Activated naive CD8-positive, alpha-beta T cell treated with anti-CD3 and anti-CD28 coated beads, Interleukin-2, amount 50 U/mL, for 24 hours (primary cell): ENCODE results near the gene OSBP2.

ENCODE experiments used
- ATAC-seq: fragments of 150-1000 bp; cut with Tn5 transposase; one replicate; pipeline ENCODE4 v1.10.0; 2021
- DNase-seq: peaks from one replicate; pipeline ENCODE4 v3.0.0; 2021
- H3K27ac Mint-ChIP-seq: one replicate; pipeline ENCODE4 v1.8.0; 2021; ENCODE audit warnings: mild to moderate bottlenecking, mixed read lengths
- H3K27me3 Mint-ChIP-seq: one replicate; pipeline ENCODE4 v1.8.0; 2021; ENCODE audit warnings: mixed read lengths
- H3K36me3 Mint-ChIP-seq: one replicate; pipeline ENCODE4 v1.8.0; 2021; ENCODE audit warnings: low read depth, mixed read lengths
- H3K4me1 Mint-ChIP-seq: one replicate; pipeline ENCODE4 v1.8.0; 2021; ENCODE audit warnings: mixed read lengths
- H3K4me3 Mint-ChIP-seq: one replicate; pipeline ENCODE4 v1.8.0; 2021; ENCODE audit warnings: mild to moderate bottlenecking, moderate library complexity, mixed read lengths
- H3K9me3 Mint-ChIP-seq: one replicate; pipeline ENCODE4 v1.8.0; 2021; ENCODE audit warnings: mixed read lengths

OSBP2 gene

DNA sequence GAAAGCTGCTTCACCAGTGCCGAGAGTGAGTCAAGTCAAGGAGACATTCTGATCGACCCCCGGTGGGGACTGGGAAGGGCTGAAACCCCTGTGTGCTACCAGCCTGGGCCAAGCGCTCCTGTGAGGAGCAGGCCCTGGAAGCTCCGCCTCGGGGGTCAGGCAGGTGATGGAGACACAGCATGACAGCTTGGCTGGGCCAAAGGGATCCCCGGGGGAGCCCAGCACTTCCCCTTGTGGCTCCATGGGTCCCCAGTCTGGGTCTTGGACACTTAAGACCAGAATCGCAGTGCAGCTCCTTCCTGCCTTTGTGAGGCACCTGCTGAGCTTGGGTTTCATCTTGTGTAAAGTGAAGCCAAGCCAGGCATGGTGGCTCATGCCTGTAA lies 184.7 kb downstream of the OSBP2 start:
- no peaks in the 10 kb centered on the region for H3K36me3 Mint-ChIP-seq
- no peaks in the 10 kb centered on the region for H3K4me1 Mint-ChIP-seq
- ATAC-seq (no peak), DNase-seq (no peak)
- no peak overlapping the region for H3K27ac Mint-ChIP-seq
- no peaks in the 10 kb centered on the region for H3K27me3 Mint-ChIP-seq
- H3K9me3 Mint-ChIP-seq: no peaks in the 10 kb centered on the region
- H3K4me3 Mint-ChIP-seq: no peak overlapping the region

DNA sequence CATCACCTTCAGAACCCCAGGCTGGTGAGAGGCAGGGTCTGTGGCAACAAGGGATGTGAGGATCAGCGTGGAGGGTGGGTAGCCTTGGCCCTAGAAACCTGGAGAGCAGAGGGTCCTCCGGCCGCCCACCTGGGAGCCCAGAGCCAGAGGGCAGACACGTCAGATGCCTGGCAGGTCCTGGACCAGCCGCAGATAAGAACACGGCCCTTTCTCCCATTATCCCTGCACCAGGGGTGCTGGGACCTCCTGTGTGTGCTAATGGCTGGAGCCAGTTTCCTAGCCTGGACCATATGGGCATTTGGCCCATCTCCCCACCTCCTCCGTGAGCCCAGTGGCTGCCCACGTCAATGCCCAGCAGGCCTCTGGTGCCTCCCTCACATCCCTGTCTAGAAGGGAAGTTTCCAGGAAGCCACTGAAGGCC lies 185.5 kb downstream of the OSBP2 start:
- no peak overlapping the region for H3K27ac Mint-ChIP-seq
- no peak for ATAC-seq
- H3K27me3 Mint-ChIP-seq: no peaks in the 10 kb centered on the region
- DNase-seq: no peak
- no peaks in the 10 kb centered on the region for H3K36me3 Mint-ChIP-seq
- no peak overlapping the region for H3K4me3 Mint-ChIP-seq
- H3K4me1 Mint-ChIP-seq: no peaks in the 10 kb centered on the region
- H3K9me3 Mint-ChIP-seq: no peaks in the 10 kb centered on the region

DNA sequence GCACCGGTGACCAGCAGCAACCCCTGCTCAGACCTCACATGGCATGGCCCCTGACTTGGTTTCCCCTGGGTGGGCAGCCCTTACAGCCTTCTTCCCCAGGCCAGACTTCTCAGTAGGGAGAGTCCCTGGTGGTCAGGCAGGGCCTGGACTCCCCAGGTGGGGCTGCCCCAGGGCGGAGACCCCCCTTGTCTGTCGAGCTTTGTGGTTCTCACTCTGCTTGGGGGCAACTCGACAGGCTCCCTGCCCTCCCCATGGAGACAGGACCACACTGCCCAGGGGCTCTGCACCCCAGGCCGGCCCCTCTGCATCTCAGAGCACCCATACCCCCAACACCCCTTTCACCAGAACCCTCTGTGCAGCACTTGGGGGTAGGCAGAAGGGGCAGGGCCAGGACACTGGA lies 186.2 kb downstream of the OSBP2 start:
- H3K27me3 Mint-ChIP-seq: no peaks in the 10 kb centered on the region
- H3K4me1 Mint-ChIP-seq: no peaks in the 10 kb centered on the region
- no peak overlapping the region for H3K27ac Mint-ChIP-seq
- H3K36me3 Mint-ChIP-seq: no peaks in the 10 kb centered on the region
- no peaks in the 10 kb centered on the region for H3K9me3 Mint-ChIP-seq
- no peak overlapping the region for H3K4me3 Mint-ChIP-seq
- DNase-seq (no peak), ATAC-seq (no peak)

DNA sequence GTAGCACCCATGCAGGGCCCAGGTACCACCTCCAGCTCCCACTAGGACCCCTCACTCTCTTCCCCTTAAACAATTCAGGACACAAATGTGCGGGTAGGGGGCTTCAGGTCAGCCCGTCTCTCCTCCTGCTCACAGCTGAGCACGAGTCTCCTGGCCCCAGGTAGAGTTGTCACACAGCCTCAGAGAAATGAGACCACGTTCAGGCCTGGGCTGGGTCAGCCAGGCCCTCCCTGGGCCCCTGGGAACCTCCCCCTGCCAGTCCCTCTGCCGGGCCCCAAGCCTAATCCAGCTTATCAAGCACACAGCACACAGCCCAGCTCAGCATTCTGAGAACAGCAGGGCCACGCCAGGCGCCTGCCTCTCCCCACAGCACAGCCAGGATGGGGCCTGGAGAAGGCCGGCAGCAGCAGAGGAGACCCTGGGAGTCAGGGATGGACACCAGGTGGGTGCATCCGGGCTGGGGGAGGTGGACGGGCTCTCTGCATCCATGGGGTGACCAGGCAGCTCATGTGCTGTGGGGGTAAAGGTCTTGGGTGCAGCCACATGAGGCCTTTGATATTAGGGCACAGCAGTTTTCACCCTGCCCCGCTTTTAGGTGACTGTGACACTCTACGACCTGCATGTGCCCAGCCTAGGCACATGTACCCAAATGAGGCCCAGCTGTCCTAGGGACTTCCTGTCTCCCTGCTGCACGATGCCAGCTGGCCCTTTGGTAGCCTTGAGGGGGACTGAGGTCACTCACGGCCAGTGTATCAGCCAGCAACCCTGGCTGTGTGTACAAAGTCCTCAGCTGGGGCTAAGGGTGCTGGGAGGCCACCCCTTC lies 186.9 kb downstream of the OSBP2 start:
- ATAC-seq (no peak), DNase-seq (no peak)
- no peak overlapping the region for H3K4me3 Mint-ChIP-seq
- no peaks in the 10 kb centered on the region for H3K27me3 Mint-ChIP-seq
- H3K9me3 Mint-ChIP-seq: no peaks in the 10 kb centered on the region
- H3K27ac Mint-ChIP-seq: no peak overlapping the region
- no peaks in the 10 kb centered on the region for H3K4me1 Mint-ChIP-seq
- H3K36me3 Mint-ChIP-seq: no peaks in the 10 kb centered on the region

DNA sequence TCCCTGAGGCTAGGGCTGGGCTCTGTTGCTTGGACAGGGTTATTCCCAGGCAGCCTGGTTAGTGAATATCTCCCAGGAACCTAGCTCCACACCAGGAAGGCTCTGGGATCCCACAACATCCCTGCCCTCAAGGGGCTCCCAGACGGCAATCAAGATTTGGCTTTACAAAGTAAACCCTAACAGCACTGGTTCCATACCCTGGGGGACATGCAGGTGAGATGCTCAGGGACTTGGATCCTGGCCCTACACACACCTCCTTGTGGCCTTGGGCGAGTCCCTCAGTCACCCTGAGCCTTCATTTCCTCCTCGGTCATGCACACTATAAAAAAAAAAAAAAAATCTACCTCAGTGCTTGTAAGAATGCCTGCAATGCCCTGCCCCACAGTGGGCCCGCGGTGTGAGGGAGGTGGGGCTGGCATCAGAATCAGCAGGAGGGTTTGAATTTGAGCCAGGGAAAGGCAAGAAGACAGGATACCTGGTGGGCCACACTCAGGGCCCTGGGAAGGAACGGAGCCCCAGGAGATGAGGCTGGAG lies 187.6 kb downstream of the OSBP2 start:
- DNase-seq (no peak), ATAC-seq (no peak)
- Mint-ChIP-seq H3K27ac (no peak overlapping the region), H3K36me3 (no peaks in the 10 kb centered on the region), H3K9me3 (no peaks in the 10 kb centered on the region), H3K4me3 (no peak overlapping the region), H3K27me3 (no peaks in the 10 kb centered on the region), H3K4me1 (no peaks in the 10 kb centered on the region)

DNA sequence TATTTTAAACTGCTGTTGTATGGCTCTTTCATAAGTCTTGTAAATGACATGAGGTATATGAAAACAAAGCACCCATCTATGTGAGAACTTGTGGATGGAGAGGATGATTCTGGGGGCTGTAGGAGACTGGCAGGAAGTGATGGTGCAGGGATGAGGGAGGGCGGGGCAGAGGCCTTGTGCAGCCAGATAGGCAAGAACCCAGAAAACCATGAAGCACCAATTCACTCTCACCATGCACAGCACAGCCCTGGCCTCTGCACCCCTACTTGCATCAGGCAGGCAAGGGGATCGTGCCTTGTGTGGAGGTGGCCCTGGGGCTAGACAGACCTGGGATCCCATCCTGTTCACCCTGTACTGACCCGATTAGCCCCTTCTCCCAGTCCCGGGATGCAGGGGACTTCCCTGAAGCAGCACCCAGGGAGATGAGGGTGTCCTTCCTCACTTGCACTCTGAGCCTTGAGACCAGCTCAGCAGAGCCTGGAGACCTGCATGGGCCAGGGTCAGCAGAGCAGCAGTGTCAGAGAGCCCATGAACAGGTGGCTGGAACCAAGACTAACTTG lies 188.4 kb downstream of the OSBP2 start:
- Mint-ChIP-seq H3K4me1 (no peaks in the 10 kb centered on the region), H3K9me3 (no peaks in the 10 kb centered on the region), H3K4me3 (no peak overlapping the region), H3K36me3 (no peaks in the 10 kb centered on the region), H3K27ac (no peak overlapping the region), H3K27me3 (no peaks in the 10 kb centered on the region)
- DNase-seq (no peak), ATAC-seq (no peak)

DNA sequence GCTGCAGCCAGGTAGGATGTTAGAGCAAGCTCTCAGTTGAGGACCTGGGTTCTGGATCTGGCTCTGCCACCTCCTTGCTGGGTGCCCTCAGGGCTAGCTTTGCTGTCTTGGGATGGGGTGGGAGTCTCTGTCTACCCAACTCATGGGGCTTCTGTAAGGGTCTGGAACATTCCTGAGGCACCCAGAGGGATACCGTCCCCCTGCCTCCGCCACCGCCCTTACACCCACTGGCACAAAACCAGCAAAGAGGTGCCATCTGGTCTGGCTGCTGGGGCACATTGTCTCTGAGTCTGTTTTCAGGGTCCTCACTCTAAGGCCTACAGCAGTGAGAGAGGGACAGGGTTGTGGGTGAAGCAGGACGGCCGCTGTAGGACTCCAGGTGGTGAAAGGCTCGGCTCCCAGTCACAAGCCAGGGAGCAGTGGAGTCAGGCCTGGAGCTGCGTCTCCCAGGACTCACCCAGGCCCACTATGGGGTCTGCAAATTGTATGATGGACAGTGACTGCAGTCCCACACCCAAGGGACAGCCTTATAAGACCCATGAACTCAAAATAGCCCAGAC lies 189.0 kb downstream of the OSBP2 start:
- no peaks in the 10 kb centered on the region for H3K4me1 Mint-ChIP-seq

DNA sequence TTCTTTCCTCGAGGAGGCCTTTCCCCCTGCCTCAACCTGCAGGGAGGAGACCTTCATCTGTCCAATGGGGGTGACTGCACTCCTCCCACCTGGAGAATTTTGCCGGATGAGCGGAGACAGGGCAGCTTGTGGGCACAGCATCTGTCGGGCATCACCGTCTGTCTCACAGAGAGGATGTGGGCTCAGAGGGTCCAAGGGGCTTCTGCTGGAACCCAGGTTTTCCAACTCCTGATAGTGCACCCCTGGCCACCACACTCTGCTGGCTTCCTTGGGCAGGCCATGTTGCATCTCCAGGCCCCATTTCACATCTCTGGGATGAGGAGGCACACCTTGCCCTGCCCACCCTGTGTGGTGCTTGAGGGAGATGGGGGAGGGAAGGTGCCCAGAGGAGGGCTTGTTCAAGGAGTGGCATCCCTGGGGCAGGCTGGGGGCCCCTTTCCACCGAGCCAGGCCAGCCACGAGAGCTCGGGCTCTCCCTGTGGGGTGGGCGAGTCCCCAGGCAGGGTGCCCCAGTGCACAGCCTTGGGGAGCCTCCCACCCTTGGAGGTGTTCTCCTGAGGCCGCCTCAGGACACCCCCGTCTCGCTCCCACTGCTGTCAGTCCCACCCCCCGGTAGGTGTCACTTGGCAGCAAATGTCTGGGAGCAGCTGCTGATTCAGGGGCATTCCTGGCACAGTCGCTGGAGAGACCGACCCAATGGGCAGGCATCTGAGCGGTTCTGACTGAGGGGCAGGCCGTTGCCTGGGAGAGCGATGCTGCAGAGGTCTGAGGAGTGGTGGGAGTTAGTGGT lies 189.7 kb downstream of the OSBP2 start:
- no peak for DNase-seq
- no peaks in the 10 kb centered on the region for H3K4me1 Mint-ChIP-seq
- no peaks in the 10 kb centered on the region for H3K27me3 Mint-ChIP-seq
- H3K4me3 Mint-ChIP-seq: no peak overlapping the region
- no peak overlapping the region for H3K27ac Mint-ChIP-seq
- H3K36me3 Mint-ChIP-seq: no peaks in the 10 kb centered on the region
- H3K9me3 Mint-ChIP-seq: no peaks in the 10 kb centered on the region
- no peak for ATAC-seq

More for the DNA sequence above, 189.0 kb downstream of the OSBP2 start:
- no peaks in the 10 kb centered on the region for H3K9me3 Mint-ChIP-seq
- no peaks in the 10 kb centered on the region for H3K36me3 Mint-ChIP-seq
- no peak overlapping the region for H3K27ac Mint-ChIP-seq
- no peaks in the 10 kb centered on the region for H3K27me3 Mint-ChIP-seq
- DNase-seq (no peak), ATAC-seq (no peak)
- no peak overlapping the region for H3K4me3 Mint-ChIP-seq

DNA sequence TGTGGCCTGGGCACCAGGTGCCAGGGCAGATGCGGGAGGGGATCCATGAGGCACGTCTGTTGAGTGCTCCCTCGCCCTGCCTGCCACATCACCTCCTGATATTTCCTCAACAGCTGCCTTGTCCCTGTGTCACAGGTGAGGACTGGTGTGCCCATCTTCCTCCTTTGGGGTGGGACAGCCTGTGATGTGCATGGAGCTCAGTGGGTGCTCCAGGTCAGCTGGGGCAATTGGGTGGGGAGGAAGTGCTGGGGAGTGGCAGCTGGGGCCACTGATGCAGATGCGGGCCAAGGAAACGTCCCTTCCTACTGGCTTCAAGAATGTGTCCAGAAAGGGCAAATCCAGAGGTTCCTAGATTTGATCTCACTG lies 190.3 kb downstream of the OSBP2 start:
- no peaks in the 10 kb centered on the region for H3K4me1 Mint-ChIP-seq
- DNase-seq: no peak
- H3K27me3 Mint-ChIP-seq: no peaks in the 10 kb centered on the region
- no peak overlapping the region for H3K27ac Mint-ChIP-seq
- no peak for ATAC-seq
- H3K9me3 Mint-ChIP-seq: no peaks in the 10 kb centered on the region
- no peaks in the 10 kb centered on the region for H3K36me3 Mint-ChIP-seq
- H3K4me3 Mint-ChIP-seq: no peak overlapping the region

DNA sequence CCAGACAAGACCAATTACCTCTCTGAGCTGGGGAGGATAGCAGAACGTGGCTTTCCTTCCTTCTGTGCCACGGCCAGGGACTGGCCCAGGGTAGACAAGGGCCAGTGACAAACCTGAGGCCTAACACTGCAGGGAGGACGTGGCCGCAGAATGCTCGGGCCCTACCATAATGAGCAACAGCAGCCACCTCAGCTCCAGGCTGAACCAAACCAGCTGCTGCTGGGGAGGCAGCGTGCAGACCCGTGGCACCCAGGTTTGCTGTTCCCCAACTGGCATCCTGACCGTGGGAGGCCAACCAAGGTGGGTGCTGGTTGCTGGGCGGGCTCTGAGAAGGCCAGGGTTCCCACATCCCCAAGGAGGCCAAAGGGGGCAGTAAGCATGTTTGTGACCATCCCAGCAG lies 190.9 kb downstream of the OSBP2 start:
- Mint-ChIP-seq H3K9me3 (no peaks in the 10 kb centered on the region), H3K4me1 (no peaks in the 10 kb centered on the region), H3K36me3 (no peaks in the 10 kb centered on the region), H3K27me3 (no peaks in the 10 kb centered on the region), H3K27ac (no peak overlapping the region), H3K4me3 (no peak overlapping the region)
- ATAC-seq (no peak), DNase-seq (no peak)

DNA sequence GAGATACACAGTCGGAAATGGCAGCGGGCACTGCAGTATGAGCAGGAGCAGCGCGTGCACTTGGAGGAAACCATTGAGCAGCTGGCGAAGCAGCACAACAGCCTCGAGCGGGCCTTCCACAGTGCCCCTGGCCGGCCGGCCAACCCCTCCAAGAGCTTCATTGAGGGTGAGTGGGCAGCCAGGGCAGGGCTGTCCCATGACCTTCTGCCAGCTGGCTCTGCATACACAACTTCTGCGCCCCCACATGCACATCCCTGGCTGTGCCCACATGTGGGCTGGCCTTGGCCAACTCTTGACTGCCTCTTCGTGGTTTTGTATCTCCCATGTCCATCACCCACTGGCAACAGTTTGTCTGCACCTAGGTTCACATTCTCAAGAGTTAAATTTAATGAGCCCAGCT lies 192.8 kb downstream of the OSBP2 start:
- Mint-ChIP-seq H3K36me3 (no peaks in the 10 kb centered on the region), H3K27ac (no peak overlapping the region), H3K9me3 (no peaks in the 10 kb centered on the region), H3K4me3 (no peak overlapping the region), H3K4me1 (no peaks in the 10 kb centered on the region), H3K27me3 (no peaks in the 10 kb centered on the region)
- ATAC-seq (no peak), DNase-seq (no peak)

DNA sequence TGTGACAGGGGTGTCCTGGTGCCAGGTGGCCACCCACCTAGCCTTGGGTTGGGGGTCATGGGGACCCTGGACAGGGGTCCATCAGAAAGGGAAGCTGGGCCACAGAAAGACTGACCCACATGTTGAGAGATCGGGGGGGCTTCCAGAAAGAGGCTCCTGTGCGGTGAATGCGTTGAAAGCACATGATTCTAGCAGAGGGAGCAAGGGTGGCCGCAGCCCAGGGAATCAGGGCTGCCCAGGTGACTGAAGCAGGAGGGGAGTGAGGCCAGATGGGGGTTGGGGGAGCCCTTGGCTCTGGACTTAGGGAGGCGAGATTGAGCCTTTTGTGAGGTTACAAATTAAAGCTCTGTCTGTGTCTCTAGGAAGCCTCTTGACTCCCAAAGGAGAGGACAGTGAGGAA lies 193.2 kb downstream of the OSBP2 start:
- no peak overlapping the region for H3K4me3 Mint-ChIP-seq
- H3K4me1 Mint-ChIP-seq: no peaks in the 10 kb centered on the region
- ATAC-seq: no peak
- H3K36me3 Mint-ChIP-seq: no peaks in the 10 kb centered on the region
- H3K27me3 Mint-ChIP-seq: no peaks in the 10 kb centered on the region
- no peak for DNase-seq
- no peaks in the 10 kb centered on the region for H3K9me3 Mint-ChIP-seq
- no peak overlapping the region for H3K27ac Mint-ChIP-seq

DNA sequence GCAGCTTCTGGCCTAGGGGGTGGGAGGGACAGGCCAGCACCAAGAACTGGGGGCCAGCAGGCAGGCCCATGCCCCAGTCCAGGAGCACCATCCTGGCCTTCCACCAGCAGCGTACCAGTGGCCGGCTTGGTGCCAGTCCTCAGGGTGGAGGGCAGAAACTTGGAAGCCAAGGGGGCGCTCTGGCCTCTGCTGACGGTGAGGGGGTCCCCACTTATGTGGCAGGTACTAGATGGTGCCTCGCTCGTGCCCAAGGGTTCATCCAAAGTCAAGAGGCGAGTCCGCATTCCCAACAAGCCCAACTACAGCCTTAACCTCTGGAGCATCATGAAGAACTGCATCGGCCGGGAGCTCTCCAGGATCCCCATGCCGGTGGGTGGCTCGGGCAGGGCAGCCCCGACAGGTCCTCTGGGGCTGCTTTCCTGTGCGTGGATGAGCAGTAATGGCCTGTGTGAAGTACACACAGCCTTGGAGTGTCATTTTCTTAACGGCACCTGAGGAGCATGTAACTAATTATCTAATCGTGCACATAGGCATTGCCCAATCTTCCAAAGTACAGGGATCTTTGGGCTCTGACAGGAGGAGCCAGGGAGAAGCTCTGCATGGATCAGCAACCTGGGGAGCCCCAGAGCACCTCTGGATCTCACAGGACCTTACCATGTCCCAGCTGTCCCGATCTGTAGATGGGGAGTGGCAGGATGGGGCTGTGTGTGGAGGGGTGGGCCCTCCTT lies 194.8 kb downstream of the OSBP2 start:
- H3K4me3 Mint-ChIP-seq: no peak overlapping the region
- peaks cover 12% of the 10 kb centered on the region for H3K4me1 Mint-ChIP-seq
- ATAC-seq (no peak), DNase-seq (no peak)
- H3K9me3 Mint-ChIP-seq: no peaks in the 10 kb centered on the region
- no peak overlapping the region for H3K27ac Mint-ChIP-seq
- no peaks in the 10 kb centered on the region for H3K27me3 Mint-ChIP-seq
- H3K36me3 Mint-ChIP-seq: no peaks in the 10 kb centered on the region

DNA sequence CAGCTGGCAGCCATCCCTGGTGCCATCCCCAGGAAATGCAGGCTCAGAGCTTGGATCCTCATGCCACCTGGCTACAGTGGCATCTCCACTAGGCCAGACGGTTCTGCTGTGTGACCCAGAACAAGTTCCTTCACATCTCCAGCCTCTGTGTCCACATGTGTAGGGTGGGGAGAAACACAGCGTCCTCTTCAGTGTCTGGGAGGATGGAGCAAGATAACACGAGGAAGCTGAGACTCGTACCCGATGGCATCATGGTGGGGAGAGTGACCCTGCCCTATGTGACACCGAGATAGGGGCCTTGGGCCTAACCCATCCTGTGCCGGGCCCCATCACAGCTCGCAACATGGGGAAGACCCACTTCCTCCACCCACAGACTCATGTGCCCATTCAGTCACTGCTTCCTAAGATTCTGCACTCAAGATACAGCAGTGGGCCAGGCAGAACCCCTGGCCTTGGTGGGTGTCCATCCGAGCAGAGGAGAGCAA lies 195.4 kb downstream of the OSBP2 start:
- no peaks in the 10 kb centered on the region for H3K9me3 Mint-ChIP-seq
- H3K4me3 Mint-ChIP-seq: no peak overlapping the region
- H3K27ac Mint-ChIP-seq: no peak overlapping the region
- peaks cover 16% of the 10 kb centered on the region for H3K4me1 Mint-ChIP-seq
- no peaks in the 10 kb centered on the region for H3K36me3 Mint-ChIP-seq
- ATAC-seq: no peak
- no peak for DNase-seq
- no peaks in the 10 kb centered on the region for H3K27me3 Mint-ChIP-seq
